ENCODE measurements around the gene COL27A1. TPM values are rescaled to one million over a fixed set of nuclear protein-coding genes. Genes with fewer than 3 reads are reported as not detected.

The COL27A1 gene
- total RNA-seq, 1 experiment from 2014 or later: not detected

GRCh38 chr9:114172981-114173833 lies 17.9 kb downstream of the COL27A1 start:
- H3K4me2 ChIP-seq (ENCODE audit: low read depth, low read length, poor library complexity, severe bottlenecking): no peak overlapping the region
- no peaks in the 10 kb centered on the region for H3K79me2 ChIP-seq (ENCODE audit: low read length)
- no peak overlapping the region for H2AFZ ChIP-seq (ENCODE audit: low read length)
- H4K20me1 ChIP-seq (ENCODE audit: insufficient read depth, low read depth, low read length): no peaks in the 10 kb centered on the region
- no peak overlapping the region for H3K4me3 ChIP-seq (ENCODE audit: low read length)
- H3K9me2 ChIP-seq (replicated peaks; ENCODE audit: insufficient read depth, low read length): no peaks in the 10 kb centered on the region
- no peaks in the 10 kb centered on the region for H3K4me1 ChIP-seq (ENCODE audit: low read length)
- no peaks in the 10 kb centered on the region for H3K36me3 ChIP-seq (ENCODE audit: insufficient read depth, low read length)
- no peak overlapping the region for H3K9ac ChIP-seq (ENCODE audit: low read length)
- no peaks in the 10 kb centered on the region for H3K9me3 ChIP-seq (ENCODE audit: low read length)
- H3K27me3 ChIP-seq (ENCODE audit: low read length): no peaks in the 10 kb centered on the region
- no peak for DNase-seq
- no peak overlapping the region for H3K27ac ChIP-seq (ENCODE audit: low read length)

DNA sequence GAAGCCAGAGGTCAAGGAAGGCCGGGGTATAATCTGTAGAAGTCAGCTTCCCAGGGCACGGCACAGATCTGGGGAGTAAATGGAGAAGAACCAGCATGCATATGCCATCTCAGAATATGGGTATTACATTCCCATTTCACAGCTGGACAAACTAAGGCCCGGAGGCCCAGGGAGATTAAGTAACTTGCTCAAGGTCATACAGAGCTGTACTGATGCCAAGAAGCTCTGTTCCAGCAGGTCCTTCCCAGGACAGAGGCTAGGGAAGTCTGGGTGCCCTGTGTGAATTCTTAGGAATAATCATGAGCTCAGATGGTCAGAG lies 19.2 kb downstream of the COL27A1 start:
- no peaks in the 10 kb centered on the region for H3K36me3 ChIP-seq (ENCODE audit: insufficient read depth, low read length)
- no peak for DNase-seq
- H3K4me3 ChIP-seq (ENCODE audit: low read length): no peak overlapping the region
- no peak overlapping the region for H3K27ac ChIP-seq (ENCODE audit: low read length)
- H3K27me3 ChIP-seq (ENCODE audit: low read length): no peaks in the 10 kb centered on the region
- no peaks in the 10 kb centered on the region for H3K9me2 ChIP-seq (replicated peaks; ENCODE audit: insufficient read depth, low read length)
- no peaks in the 10 kb centered on the region for H3K79me2 ChIP-seq (ENCODE audit: low read length)
- H4K20me1 ChIP-seq (ENCODE audit: insufficient read depth, low read depth, low read length): no peaks in the 10 kb centered on the region
- H3K4me1 ChIP-seq (ENCODE audit: low read length): no peaks in the 10 kb centered on the region
- no peak overlapping the region for H3K4me2 ChIP-seq (ENCODE audit: low read depth, low read length, poor library complexity, severe bottlenecking)
- no peak overlapping the region for H3K9ac ChIP-seq (ENCODE audit: low read length)
- no peaks in the 10 kb centered on the region for H3K9me3 ChIP-seq (ENCODE audit: low read length)
- H2AFZ ChIP-seq (ENCODE audit: low read length): no peak overlapping the region

- no peak overlapping the region for H2AFZ ChIP-seq (ENCODE audit: low read length)
- H3K27me3 ChIP-seq (ENCODE audit: low read length): no peaks in the 10 kb centered on the region
- no peaks in the 10 kb centered on the region for H4K20me1 ChIP-seq (ENCODE audit: insufficient read depth, low read depth, low read length)
- no peaks in the 10 kb centered on the region for H3K4me1 ChIP-seq (ENCODE audit: low read length)
- no peak for DNase-seq
- no peaks in the 10 kb centered on the region for H3K36me3 ChIP-seq (ENCODE audit: insufficient read depth, low read length)
- no peak overlapping the region for H3K4me3 ChIP-seq (ENCODE audit: low read length)
- H3K9ac ChIP-seq (ENCODE audit: low read length): no peak overlapping the region
- no peak overlapping the region for H3K4me2 ChIP-seq (ENCODE audit: low read depth, low read length, poor library complexity, severe bottlenecking)
- no peak overlapping the region for H3K27ac ChIP-seq (ENCODE audit: low read length)
- no peaks in the 10 kb centered on the region for H3K9me3 ChIP-seq (ENCODE audit: low read length)
- no peaks in the 10 kb centered on the region for H3K9me2 ChIP-seq (replicated peaks; ENCODE audit: insufficient read depth, low read length)
- H3K79me2 ChIP-seq (ENCODE audit: low read length): no peaks in the 10 kb centered on the region
Measured at GRCh38 chr9:114174876-114175771, 19.8 kb downstream of the COL27A1 start.

- Histone ChIP-seq H3K27me3 (ENCODE audit: low read length) (no peaks in the 10 kb centered on the region), H3K9ac (ENCODE audit: low read length) (no peak overlapping the region), H3K4me1 (ENCODE audit: low read length) (no peaks in the 10 kb centered on the region), H3K36me3 (ENCODE audit: insufficient read depth, low read length) (no peaks in the 10 kb centered on the region), H3K9me3 (ENCODE audit: low read length) (no peaks in the 10 kb centered on the region), H2AFZ (ENCODE audit: low read length) (no peak overlapping the region), H4K20me1 (ENCODE audit: insufficient read depth, low read depth, low read length) (no peaks in the 10 kb centered on the region), H3K9me2 (replicated peaks; ENCODE audit: insufficient read depth, low read length) (no peaks in the 10 kb centered on the region), H3K27ac (ENCODE audit: low read length) (no peak overlapping the region), H3K4me2 (ENCODE audit: low read depth, low read length, poor library complexity, severe bottlenecking) (no peak overlapping the region), H3K79me2 (ENCODE audit: low read length) (no peaks in the 10 kb centered on the region), H3K4me3 (ENCODE audit: low read length) (no peak overlapping the region)
- DNase-seq: no peak
Measured at GRCh38 chr9:114176624-114177291, 21.4 kb downstream of the COL27A1 start.

DNA sequence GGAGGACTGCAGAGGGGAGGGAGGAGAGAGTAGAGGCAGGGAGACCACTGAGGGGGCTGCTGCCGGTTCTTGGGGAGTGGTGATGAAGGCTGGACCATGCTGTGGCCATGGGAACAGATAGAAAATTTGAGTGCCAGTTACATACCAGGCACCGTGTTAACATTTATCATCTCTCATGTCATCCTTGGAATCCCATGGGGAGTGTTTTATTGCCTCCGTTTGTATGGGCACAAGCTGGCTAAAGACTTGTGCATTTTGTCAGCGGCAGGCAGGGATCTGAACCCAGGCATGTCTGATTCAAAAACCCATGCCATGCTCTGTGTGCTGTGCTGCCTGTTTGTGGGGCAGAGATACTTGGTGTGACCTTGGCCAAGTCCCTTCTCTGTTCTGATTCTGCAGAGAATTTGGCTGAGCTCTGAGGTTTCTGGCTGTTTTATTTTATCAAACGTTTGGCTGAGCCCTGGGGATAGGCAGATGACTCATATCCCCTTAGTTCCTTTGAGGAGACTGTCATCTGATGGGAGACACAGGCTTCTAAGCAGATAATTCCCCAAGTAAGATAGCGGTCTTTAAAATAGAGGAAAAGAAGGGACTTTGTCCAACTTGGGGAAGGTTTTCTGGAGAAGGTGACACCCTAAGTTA lies 22.2 kb downstream of the COL27A1 start:
- Histone ChIP-seq H3K4me1 (ENCODE audit: low read length) (no peaks in the 10 kb centered on the region), H3K4me2 (ENCODE audit: low read depth, low read length, poor library complexity, severe bottlenecking) (no peak overlapping the region), H3K9me3 (ENCODE audit: low read length) (no peaks in the 10 kb centered on the region), H3K9me2 (replicated peaks; ENCODE audit: insufficient read depth, low read length) (no peaks in the 10 kb centered on the region), H4K20me1 (ENCODE audit: insufficient read depth, low read depth, low read length) (no peaks in the 10 kb centered on the region), H3K27ac (ENCODE audit: low read length) (no peak overlapping the region), H3K36me3 (ENCODE audit: insufficient read depth, low read length) (no peaks in the 10 kb centered on the region), H3K79me2 (ENCODE audit: low read length) (no peaks in the 10 kb centered on the region), H3K9ac (ENCODE audit: low read length) (no peak overlapping the region), H2AFZ (ENCODE audit: low read length) (no peak overlapping the region), H3K4me3 (ENCODE audit: low read length) (no peak overlapping the region), H3K27me3 (ENCODE audit: low read length) (no peaks in the 10 kb centered on the region)
- DNase-seq: no peak

DNA sequence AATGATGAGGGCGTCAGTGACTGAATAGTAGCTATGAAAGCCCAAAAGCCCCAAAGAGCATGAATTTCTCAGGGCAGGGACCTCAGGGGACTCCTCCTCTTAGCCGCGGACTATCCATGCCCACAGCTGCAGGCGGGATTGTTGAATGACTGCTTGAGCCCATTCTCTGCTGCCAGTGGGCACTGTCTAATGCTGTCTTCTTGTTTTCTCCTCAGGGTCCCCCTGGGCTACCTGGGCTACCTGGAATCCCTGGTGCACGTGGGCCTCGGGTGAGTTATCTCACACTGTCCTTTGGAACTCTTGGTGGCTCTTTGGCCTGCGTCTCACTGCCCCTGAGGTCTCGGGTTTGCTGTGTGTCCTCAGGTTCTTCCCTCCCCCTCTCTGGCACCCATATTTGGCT lies 22.7 kb downstream of the COL27A1 start:
- H4K20me1 ChIP-seq (ENCODE audit: insufficient read depth, low read depth, low read length): no peaks in the 10 kb centered on the region
- H2AFZ ChIP-seq (ENCODE audit: low read length): no peak overlapping the region
- no peaks in the 10 kb centered on the region for H3K27me3 ChIP-seq (ENCODE audit: low read length)
- no peaks in the 10 kb centered on the region for H3K9me3 ChIP-seq (ENCODE audit: low read length)
- H3K27ac ChIP-seq (ENCODE audit: low read length): no peak overlapping the region
- no peak overlapping the region for H3K4me2 ChIP-seq (ENCODE audit: low read depth, low read length, poor library complexity, severe bottlenecking)
- no peak overlapping the region for H3K9ac ChIP-seq (ENCODE audit: low read length)
- no peaks in the 10 kb centered on the region for H3K9me2 ChIP-seq (replicated peaks; ENCODE audit: insufficient read depth, low read length)
- no peaks in the 10 kb centered on the region for H3K4me1 ChIP-seq (ENCODE audit: low read length)
- no peaks in the 10 kb centered on the region for H3K79me2 ChIP-seq (ENCODE audit: low read length)
- DNase-seq: no peak
- H3K36me3 ChIP-seq (ENCODE audit: insufficient read depth, low read length): no peaks in the 10 kb centered on the region
- no peak overlapping the region for H3K4me3 ChIP-seq (ENCODE audit: low read length)

DNA sequence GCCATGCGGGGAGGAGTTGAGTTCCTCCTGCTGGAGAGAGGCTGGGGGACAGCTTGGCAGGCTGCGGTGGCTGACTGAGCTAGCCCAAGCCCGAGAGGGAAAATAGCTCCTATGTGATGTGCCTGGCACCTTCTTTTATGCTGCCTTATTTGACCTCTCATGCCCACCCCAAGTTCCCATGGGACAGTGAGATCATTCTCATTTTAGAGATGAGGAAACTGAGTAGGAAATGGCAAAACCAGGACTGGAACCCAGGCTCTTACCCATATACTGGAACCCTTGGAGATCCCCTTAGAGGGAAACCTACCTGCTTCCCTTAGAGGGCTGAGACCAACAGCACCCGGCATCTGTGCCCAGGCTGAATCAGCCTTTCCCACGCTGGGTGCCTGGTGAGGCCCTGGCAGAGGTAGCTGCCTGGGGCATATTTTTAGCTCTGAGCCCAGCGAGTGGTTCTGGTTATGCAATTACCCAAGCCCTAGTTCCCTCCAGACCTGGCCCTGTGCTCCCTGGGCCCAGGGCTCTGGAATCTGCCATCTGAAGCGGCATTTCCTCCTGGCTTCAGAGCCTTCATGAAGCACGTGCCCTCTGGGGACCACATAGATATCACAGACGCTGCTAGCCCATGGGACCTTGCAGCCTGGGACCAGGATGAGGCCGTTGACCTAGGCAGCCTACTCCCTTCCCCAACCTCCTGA lies 23.6 kb downstream of the COL27A1 start:
- no peak overlapping the region for H3K4me3 ChIP-seq (ENCODE audit: low read length)
- no peak overlapping the region for H2AFZ ChIP-seq (ENCODE audit: low read length)
- H3K9me2 ChIP-seq (replicated peaks; ENCODE audit: insufficient read depth, low read length): no peaks in the 10 kb centered on the region
- H3K27ac ChIP-seq (ENCODE audit: low read length): no peak overlapping the region
- H3K4me2 ChIP-seq (ENCODE audit: low read depth, low read length, poor library complexity, severe bottlenecking): no peak overlapping the region
- DNase-seq: no peak
- no peaks in the 10 kb centered on the region for H4K20me1 ChIP-seq (ENCODE audit: insufficient read depth, low read depth, low read length)
- no peaks in the 10 kb centered on the region for H3K9me3 ChIP-seq (ENCODE audit: low read length)
- H3K79me2 ChIP-seq (ENCODE audit: low read length): no peaks in the 10 kb centered on the region
- no peaks in the 10 kb centered on the region for H3K36me3 ChIP-seq (ENCODE audit: insufficient read depth, low read length)
- no peak overlapping the region for H3K9ac ChIP-seq (ENCODE audit: low read length)
- H3K27me3 ChIP-seq (ENCODE audit: low read length): no peaks in the 10 kb centered on the region
- H3K4me1 ChIP-seq (ENCODE audit: low read length): no peaks in the 10 kb centered on the region

Measured in Karpas-422 (cell line).